ENCODE results near the gene ZBTB16.

ZBTB16 gene

GRCh38 chr11:114233755-114234154 is 174.2 kb downstream of the ZBTB16 start:
- TF ChIP-seq, protein P1, sequence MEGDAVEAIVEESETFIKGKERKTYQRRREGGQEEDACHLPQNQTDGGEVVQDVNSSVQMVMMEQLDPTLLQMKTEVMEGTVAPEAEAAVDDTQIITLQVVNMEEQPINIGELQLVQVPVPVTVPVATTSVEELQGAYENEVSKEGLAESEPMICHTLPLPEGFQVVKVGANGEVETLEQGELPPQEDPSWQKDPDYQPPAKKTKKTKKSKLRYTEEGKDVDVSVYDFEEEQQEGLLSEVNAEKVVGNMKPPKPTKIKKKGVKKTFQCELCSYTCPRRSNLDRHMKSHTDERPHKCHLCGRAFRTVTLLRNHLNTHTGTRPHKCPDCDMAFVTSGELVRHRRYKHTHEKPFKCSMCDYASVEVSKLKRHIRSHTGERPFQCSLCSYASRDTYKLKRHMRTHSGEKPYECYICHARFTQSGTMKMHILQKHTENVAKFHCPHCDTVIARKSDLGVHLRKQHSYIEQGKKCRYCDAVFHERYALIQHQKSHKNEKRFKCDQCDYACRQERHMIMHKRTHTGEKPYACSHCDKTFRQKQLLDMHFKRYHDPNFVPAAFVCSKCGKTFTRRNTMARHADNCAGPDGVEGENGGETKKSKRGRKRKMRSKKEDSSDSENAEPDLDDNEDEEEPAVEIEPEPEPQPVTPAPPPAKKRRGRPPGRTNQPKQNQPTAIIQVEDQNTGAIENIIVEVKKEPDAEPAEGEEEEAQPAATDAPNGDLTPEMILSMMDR (IDR thresholded peaks at IDR 0.05; ENCODE audit: low read depth, low read length): no peak
- no peak overlapping the region for H3K4me3 ChIP-seq (replicated peaks in 1 of 2; ENCODE audit: low read depth in 2 of 2, low read length in 2 of 2)
- DNase-seq (ENCODE audit: low read depth in 2 of 2): peak; percentile 26 to 73

DNA sequence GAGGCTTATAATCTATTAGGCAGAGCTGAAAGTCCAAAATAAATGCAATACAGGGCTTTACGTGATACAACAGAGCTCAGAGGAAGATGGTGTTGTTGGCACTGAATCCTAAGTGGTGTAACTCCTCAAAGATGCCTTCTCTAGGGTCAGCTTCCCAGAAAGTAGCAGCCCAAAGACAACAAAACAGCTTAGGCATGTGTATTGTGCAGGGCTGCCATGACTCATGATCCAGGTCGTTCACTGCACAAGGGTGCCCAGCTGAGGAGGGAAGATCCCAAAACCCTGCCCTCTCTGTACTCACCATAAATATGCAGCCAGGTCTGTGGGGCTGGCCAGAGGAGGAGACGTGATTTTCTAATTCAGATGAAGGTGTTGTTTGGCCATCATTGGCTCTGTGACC is 177.3 kb downstream of the ZBTB16 start:
- H3K4me3 ChIP-seq (replicated peaks in 1 of 2; ENCODE audit: low read depth in 2 of 2, low read length in 2 of 2): no peak overlapping the region
- DNase-seq (ENCODE audit: low read depth in 2 of 2): peak; percentile 80 to 89
- TF ChIP-seq, protein P1 (IDR thresholded peaks at IDR 0.05; ENCODE audit: low read depth, low read length): no peak

DNA sequence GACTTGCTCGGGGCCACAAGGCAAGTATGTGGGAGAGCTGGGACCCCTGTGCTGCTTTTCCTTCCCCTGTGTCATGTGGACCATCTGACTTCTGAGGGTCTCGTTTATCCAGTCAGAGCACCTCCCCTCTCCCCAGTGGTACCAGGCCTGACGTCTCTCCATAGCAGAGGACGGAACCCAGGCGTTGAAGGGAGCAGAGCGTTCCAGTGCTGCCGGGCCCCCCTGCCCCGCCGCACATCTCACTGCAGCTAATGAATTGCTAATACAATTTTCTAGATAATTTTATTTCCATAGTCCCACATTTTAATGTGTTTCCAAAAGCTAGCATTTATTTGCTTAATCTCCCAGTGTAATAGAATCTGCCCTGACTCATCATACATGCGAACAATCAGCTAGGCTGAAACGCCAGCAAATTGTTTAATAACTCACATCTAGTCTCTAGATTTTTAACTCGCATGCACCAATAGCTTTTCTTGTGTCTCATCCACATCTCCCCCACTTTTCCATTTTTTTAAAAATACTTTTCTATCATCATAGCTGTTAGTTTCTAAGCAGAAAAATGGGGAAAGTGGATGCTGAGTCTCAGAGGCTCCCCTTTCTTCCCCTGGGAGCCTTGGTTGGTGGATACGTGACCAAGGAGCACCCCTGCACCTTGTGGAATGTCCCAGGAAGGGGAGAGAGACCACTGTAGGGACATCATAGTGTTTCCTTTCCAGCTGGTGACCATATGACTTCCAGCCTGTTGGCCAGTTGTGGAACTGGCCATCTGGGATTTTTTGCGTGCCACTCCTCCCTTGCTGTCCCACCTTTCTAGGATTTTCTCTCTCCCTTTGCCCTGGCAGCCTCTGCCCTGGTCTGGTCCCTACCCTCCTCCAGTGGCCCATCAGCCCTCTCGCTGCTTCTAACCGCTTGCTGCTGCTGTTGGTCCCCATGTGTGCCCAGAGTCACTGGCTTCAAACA is 178.1 kb downstream of the ZBTB16 start:
- DNase-seq (ENCODE audit: low read depth in 2 of 2): peak; percentile 36 to 60
- TF ChIP-seq, protein P1 (IDR thresholded peaks at IDR 0.05; ENCODE audit: low read depth, low read length): no peak
- no peak overlapping the region for H3K4me3 ChIP-seq (replicated peaks in 1 of 2; ENCODE audit: low read depth in 2 of 2, low read length in 2 of 2)

DNA sequence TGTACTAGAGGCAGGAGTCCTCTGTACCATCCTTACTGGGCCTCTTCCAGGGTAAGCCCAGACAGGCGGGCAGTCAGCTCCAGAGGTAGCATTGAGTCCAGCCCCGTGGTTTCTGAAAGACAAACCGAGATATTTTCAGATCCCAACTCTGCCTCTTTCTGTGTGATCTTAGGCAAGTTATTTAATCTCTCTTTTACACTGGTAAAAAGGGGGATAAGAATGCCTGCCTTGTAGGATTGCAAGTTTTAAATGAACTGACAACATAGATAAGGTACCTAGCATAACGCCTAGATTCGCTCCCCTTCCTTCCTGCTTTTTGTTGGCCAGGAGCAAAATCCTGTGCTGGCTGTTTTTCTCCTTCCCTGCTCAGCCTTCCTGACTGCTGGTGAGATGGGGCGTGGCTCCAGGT is 180.2 kb downstream of the ZBTB16 start:
- TF ChIP-seq, protein P1 (IDR thresholded peaks at IDR 0.05; ENCODE audit: low read depth, low read length): no peak
- DNase-seq (ENCODE audit: low read depth in 2 of 2): no peak
- H3K4me3 ChIP-seq (replicated peaks in 1 of 2; ENCODE audit: low read depth in 2 of 2, low read length in 2 of 2): no peak overlapping the region

DNA sequence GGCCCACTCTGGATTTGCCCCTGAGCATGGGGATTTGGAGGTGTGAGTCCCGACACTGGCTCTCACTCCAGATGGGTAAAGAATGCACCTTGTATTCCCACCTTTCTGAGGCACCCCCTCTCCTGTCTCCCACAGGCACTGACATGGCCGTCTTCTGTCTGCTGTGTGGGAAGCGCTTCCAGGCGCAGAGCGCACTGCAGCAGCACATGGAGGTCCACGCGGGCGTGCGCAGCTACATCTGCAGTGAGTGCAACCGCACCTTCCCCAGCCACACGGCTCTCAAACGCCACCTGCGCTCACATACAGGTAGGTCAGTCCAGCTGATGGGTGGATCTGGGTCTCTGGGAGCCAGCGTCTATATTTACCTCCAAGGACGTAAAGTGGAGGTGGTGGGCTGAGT is 182.5 kb downstream of the ZBTB16 start:
- TF ChIP-seq, protein P1 (IDR thresholded peaks at IDR 0.05; ENCODE audit: low read depth, low read length): no peak
- DNase-seq (ENCODE audit: low read depth in 2 of 2): no peak
- H3K4me3 ChIP-seq (replicated peaks in 1 of 2; ENCODE audit: low read depth in 2 of 2, low read length in 2 of 2): no peak overlapping the region

DNA sequence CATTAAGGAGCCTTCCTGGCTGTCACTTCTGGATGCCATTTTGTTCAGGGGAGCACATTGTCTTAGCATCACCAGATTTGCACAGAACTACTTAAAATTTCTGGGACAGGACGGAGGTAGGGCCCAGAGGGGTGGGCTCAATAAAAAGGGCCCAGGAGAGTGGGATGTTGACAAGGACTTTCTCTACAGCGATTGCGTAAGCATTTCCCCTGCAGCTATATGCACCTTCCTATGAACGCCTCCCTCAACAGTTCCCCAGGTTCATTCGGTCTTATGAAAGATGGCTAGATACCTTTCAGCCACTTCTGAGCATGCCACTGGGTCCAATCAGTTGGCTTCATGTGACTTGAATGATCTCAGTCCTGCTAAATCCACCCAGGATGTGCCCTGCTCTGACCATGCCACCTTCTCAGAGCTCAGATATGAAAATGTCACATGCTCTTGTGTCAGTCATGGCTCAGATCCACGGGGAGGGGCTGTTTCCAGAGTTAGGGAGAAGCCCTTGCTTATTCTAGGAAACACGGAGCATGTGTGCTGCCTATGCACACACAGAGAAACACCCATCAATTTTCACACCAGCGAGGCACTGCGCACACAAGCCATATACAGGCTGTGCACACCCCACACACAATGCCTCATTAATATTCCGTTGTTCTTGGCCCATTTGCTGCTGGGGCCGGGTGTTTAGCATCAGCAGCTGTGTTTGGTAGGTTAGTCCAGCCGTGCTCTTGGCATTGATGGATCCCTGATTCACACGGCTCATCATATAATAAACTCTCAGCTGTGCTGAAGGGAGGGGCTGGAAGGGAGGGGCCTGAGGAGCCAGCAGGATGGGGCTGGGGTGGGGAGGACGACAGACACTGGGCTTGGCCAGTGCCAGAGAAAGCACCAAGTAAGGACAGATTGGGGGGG is 184.2 kb downstream of the ZBTB16 start:
- TF ChIP-seq, protein P1 (IDR thresholded peaks at IDR 0.05; ENCODE audit: low read depth, low read length): no peak
- peak in 1 of 2 donors; percentile 24 for DNase-seq (ENCODE audit: low read depth in 2 of 2)
- H3K4me3 ChIP-seq (replicated peaks in 1 of 2; ENCODE audit: low read depth in 2 of 2, low read length in 2 of 2): no peak overlapping the region

Data from cardiac fibroblast (primary cell).